K562 (cell line): Measurements from ENCODE around the gene TCEA3. TPM values are rescaled to one million over a fixed set of nuclear protein-coding genes. Genes with fewer than 3 reads are reported as not detected.

ENCODE experiments used
- ARHGAP35 ChIP-seq: fragments of 450-650 bp; IDR thresholded peaks from 2 replicates; pipeline ENCODE4 v1.6.1; 2018; ENCODE audit not compliant: partially characterized antibody
- PURB ChIP-seq: sonication (generic); formaldehyde crosslinking; IDR thresholded peaks from 2 replicates; pipeline ENCODE4 v1.9.0; 2021; ENCODE audit warnings: low read depth, mild to moderate bottlenecking, missing genetic modification reagents
- THRAP3 ChIP-seq: fragments of 450-650 bp; IDR thresholded peaks from 2 replicates; pipeline ENCODE4 v1.6.1; 2016; ENCODE audit warnings: mild to moderate bottlenecking, inconsistent platforms, borderline replicate concordance
- XRCC4 ChIP-seq: IDR thresholded peaks from one replicate; pipeline ENCODE4 v1.6.1; 2011; ENCODE audit not compliant: insufficient read depth, insufficient read length; ENCODE audit errors: extremely low read depth
- ZC3H4 ChIP-seq: sonication (generic); formaldehyde crosslinking; IDR thresholded peaks from 2 replicates; pipeline ENCODE4 v1.9.0; 2021; ENCODE audit warnings: missing genetic modification reagents, borderline replicate concordance
- ZMIZ1 ChIP-seq, 2 experiments: fragments of 150-350 bp in 1 of 2; IDR thresholded peaks; 2 replicates each; pipeline ENCODE4 v1.6.1; 2012 to 2016; ENCODE audit warnings: low read depth in 2 of 2, low read length in 2 of 2, mild to moderate bottlenecking in 1 of 2, moderate library complexity in 1 of 2
- ZNF318 ChIP-seq, 2 experiments: fragments of 450-650 bp; IDR thresholded peaks; 2 replicates each; pipeline ENCODE4 v1.6.1; 2016; ENCODE audit warnings: mild to moderate bottlenecking in 2 of 2, borderline replicate concordance in 1 of 2, low read depth in 1 of 2, moderate library complexity in 1 of 2
- polyA plus RNA-seq, 8 experiments: library from polyadenylated mRNA; depleted of rRNA in 4 of 8; stranded (reverse) in 5 of 8; unstranded in 3 of 8; fragments of >200 nt; fragmentation: Nextera tagmentation in 2 of 8; fragmentation: Illumina TruSeq in 1 of 8; extraction: Ambion mirVana in 2 of 8; extraction: Trizol in 1 of 8; gene quantifications; 2 replicates each; pipeline versions ENCODE4 v1.2.1 to v1.2.3, GENCODE V29; 2011 to 2014; ENCODE audit warnings: inconsistent platforms in 1 of 8, missing spikeins in 1 of 8
- total RNA-seq, 7 experiments: library from RNA; depleted of rRNA in 6 of 7; stranded (reverse); fragments of >200 nt in 6 of 7; fragmentation: Illumina TruSeq in 2 of 7; extraction: Trizol in 2 of 7; gene quantifications; 2 replicates each; pipeline versions ENCODE4 v1.2.1 to v1.2.3, GENCODE V29; 2011 to 2021; ENCODE audit warnings: low replicate concordance in 1 of 7
- TF ChIP-seq, protein P1 (sequence below): fragments of 250-450 bp; sonication (Bioruptor Pico); IDR thresholded peaks from 2 replicates; pipeline ENCODE4 v1.4.0; 2020

Gene TCEA3
- total and polyA plus RNA-seq, 9 of the 15 experiments (the other 6 are each of a cell fraction or from before 2014, with no cell fraction given) = 0.03 to 0.55 (median 0.36) TPM

GRCh38 chr1:23389837-23390321 lies 34.7 kb downstream of the TCEA3 start (continued):
- TF ChIP-seq ZMIZ1 (IDR thresholded peaks at IDR 0.05; ENCODE audit: low read depth in 2 of 2, low read length in 2 of 2) (no peak), PURB (CRISPR knock-in tag) (no peak), ARHGAP35 (no peak), THRAP3 (no peak), XRCC4 (no peak), ZNF318 (IDR thresholded peaks at IDR 0.05; ENCODE audit: borderline replicate concordance in 1 of 2, low read depth in 1 of 2) (no peak), ZC3H4 (CRISPR knock-in tag) (no peak)
- TF ChIP-seq, protein P1, sequence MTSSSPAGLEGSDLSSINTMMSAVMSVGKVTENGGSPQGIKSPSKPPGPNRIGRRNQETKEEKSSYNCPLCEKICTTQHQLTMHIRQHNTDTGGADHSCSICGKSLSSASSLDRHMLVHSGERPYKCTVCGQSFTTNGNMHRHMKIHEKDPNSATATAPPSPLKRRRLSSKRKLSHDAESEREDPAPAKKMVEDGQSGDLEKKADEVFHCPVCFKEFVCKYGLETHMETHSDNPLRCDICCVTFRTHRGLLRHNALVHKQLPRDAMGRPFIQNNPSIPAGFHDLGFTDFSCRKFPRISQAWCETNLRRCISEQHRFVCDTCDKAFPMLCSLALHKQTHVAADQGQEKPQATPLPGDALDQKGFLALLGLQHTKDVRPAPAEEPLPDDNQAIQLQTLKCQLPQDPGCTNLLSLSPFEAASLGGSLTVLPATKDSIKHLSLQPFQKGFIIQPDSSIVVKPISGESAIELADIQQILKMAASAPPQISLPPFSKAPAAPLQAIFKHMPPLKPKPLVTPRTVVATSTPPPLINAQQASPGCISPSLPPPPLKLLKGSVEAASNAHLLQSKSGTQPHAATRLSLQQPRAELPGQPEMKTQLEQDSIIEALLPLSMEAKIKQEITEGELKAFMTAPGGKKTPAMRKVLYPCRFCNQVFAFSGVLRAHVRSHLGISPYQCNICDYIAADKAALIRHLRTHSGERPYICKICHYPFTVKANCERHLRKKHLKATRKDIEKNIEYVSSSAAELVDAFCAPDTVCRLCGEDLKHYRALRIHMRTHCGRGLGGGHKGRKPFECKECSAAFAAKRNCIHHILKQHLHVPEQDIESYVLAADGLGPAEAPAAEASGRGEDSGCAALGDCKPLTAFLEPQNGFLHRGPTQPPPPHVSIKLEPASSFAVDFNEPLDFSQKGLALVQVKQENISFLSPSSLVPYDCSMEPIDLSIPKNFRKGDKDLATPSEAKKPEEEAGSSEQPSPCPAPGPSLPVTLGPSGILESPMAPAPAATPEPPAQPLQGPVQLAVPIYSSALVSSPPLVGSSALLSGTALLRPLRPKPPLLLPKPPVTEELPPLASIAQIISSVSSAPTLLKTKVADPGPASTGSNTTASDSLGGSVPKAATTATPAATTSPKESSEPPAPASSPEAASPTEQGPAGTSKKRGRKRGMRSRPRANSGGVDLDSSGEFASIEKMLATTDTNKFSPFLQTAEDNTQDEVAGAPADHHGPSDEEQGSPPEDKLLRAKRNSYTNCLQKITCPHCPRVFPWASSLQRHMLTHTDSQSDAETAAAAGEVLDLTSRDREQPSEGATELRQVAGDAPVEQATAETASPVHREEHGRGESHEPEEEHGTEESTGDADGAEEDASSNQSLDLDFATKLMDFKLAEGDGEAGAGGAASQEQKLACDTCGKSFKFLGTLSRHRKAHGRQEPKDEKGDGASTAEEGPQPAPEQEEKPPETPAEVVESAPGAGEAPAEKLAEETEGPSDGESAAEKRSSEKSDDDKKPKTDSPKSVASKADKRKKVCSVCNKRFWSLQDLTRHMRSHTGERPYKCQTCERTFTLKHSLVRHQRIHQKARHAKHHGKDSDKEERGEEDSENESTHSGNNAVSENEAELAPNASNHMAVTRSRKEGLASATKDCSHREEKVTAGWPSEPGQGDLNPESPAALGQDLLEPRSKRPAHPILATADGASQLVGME (CRISPR knock-in tag) = no peak
